GM23338 (cell line): ENCODE results near the gene PALMD. TPM values are rescaled to one million over a fixed set of nuclear protein-coding genes. Genes with fewer than 3 reads are reported as not detected.

Experiments
- ATAC-seq: fragments of 200-7000 bp; cut with Tn5 transposase; 3 replicates; pipeline ENCODE4 v1.9.1; 2020
- DNase-seq: peaks from one replicate; pipeline ENCODE4 v3.0.0-alpha.2; 2015; ENCODE audit warnings: low spot score
- H2AFZ ChIP-seq: fragments of 200-600 bp; sonication (generic); 2 replicates; pipeline ENCODE4 v1.8.0; 2016; ENCODE audit warnings: antibody characterized with exemption, mild to moderate bottlenecking, moderate library complexity
- H3F3A ChIP-seq: fragments of 200-600 bp; sonication (generic); replicated peaks from 2 replicates; pipeline ENCODE4 v1.8.0; 2017; ENCODE audit warnings: antibody characterized with exemption, mixed run types, low read depth
- H3K27ac ChIP-seq: fragments of 200-600 bp; sonication (generic); 2 replicates; pipeline ENCODE4 v1.6.1; 2016; ENCODE audit warnings: low read depth
- H3K27me3 ChIP-seq: fragments of 200-600 bp; sonication (generic); 2 replicates; pipeline ENCODE4 v1.8.0; 2016; ENCODE audit warnings: mild to moderate bottlenecking, mixed run types, moderate library complexity; ENCODE audit not compliant: insufficient read depth
- H3K36me3 ChIP-seq: fragments of 200-600 bp; sonication (generic); 2 replicates; pipeline ENCODE4 v1.8.0; 2016; ENCODE audit warnings: mild to moderate bottlenecking; ENCODE audit not compliant: insufficient read depth
- H3K4me1 ChIP-seq: fragments of 200-600 bp; sonication (generic); 2 replicates; pipeline ENCODE4 v1.8.0; 2016; ENCODE audit warnings: mild to moderate bottlenecking, moderate library complexity; ENCODE audit not compliant: insufficient read depth
- H3K4me2 ChIP-seq: fragments of 200-600 bp; sonication (generic); 2 replicates; pipeline ENCODE4 v1.7.1; 2017; ENCODE audit warnings: mixed run types
- H3K4me3 ChIP-seq: fragments of 200-600 bp; sonication (generic); 2 replicates; pipeline ENCODE4 v1.6.1; 2016; ENCODE audit warnings: mixed run types
- H3K79me2 ChIP-seq: fragments of 200-600 bp; sonication (generic); replicated peaks from 2 replicates; pipeline ENCODE4 v1.8.0; 2017; ENCODE audit warnings: mild to moderate bottlenecking; ENCODE audit not compliant: insufficient read depth
- H3K9me2 ChIP-seq: fragments of 200-600 bp; sonication (generic); 2 replicates; pipeline ENCODE4 v1.8.0; 2017; ENCODE audit not compliant: insufficient read depth
- H4K20me1 ChIP-seq: fragments of 200-600 bp; sonication (generic); replicated peaks from 2 replicates; pipeline ENCODE4 v1.8.0; 2017; ENCODE audit warnings: mild to moderate bottlenecking; ENCODE audit not compliant: insufficient read depth
- H3K27ac Mint-ChIP-seq: 2 replicates; pipeline ENCODE4 v1.8.0; 2020; ENCODE audit warnings: inconsistent platforms, mild to moderate bottlenecking, moderate library complexity, mixed read lengths
- H3K27me3 Mint-ChIP-seq: 3 replicates; pipeline ENCODE4 v1.8.0; 2022; ENCODE audit warnings: low read depth, mild to moderate bottlenecking, moderate library complexity, mixed read lengths, inconsistent platforms; ENCODE audit not compliant: insufficient read depth, poor library complexity
- H3K36me3 Mint-ChIP-seq: 3 replicates; pipeline ENCODE4 v1.8.0; 2021; ENCODE audit warnings: low read depth, mild to moderate bottlenecking, inconsistent platforms, moderate library complexity, mixed read lengths
- H3K4me1 Mint-ChIP-seq: 3 replicates; pipeline ENCODE4 v1.8.0; 2020; ENCODE audit warnings: mild to moderate bottlenecking, inconsistent platforms, mixed read lengths
- H3K4me3 Mint-ChIP-seq: 3 replicates; pipeline ENCODE4 v1.8.0; 2021; ENCODE audit warnings: moderate library complexity, mild to moderate bottlenecking, inconsistent platforms, mixed read lengths
- H3K9me3 Mint-ChIP-seq: 3 replicates; pipeline ENCODE4 v1.8.0; 2020; ENCODE audit warnings: moderate library complexity, mild to moderate bottlenecking, inconsistent platforms, mixed read lengths
- CREB1 ChIP-seq: fragments of 250-450 bp; sonication (Bioruptor Pico); IDR thresholded peaks from 2 replicates; pipeline ENCODE4 v1.5.0; 2020; ENCODE audit warnings: low read depth, mild to moderate bottlenecking, moderate library complexity
- ETS1 ChIP-seq: IDR thresholded peaks from 2 replicates; pipeline ENCODE4 v1.6.1; 2016; ENCODE audit warnings: antibody characterized with exemption
- EZH2 ChIP-seq: fragments of 200-600 bp; sonication (generic); IDR thresholded peaks from one replicate; pipeline ENCODE4 v1.8.0; 2017; ENCODE audit warnings: antibody characterized with exemption, mild to moderate bottlenecking, low read depth; ENCODE audit not compliant: unreplicated experiment
- EZH2phosphoT487 ChIP-seq: fragments of 200-600 bp; sonication (generic); IDR thresholded peaks from one replicate; pipeline ENCODE4 v1.8.1; 2018; ENCODE audit warnings: antibody characterized with exemption; ENCODE audit not compliant: unreplicated experiment
- NANOG ChIP-seq: IDR thresholded peaks from 2 replicates; pipeline ENCODE4 v1.6.1; 2016; ENCODE audit warnings: antibody characterized with exemption, borderline replicate concordance
- POLR2AphosphoS5 ChIP-seq: IDR thresholded peaks from 2 replicates; pipeline ENCODE4 v1.6.1; 2016; ENCODE audit warnings: antibody characterized with exemption, low read depth
- REST ChIP-seq: IDR thresholded peaks from one replicate; pipeline ENCODE4 v1.6.1; 2018; ENCODE audit warnings: antibody characterized with exemption; ENCODE audit not compliant: unreplicated experiment
- STAT1 ChIP-seq: IDR thresholded peaks from one replicate; pipeline ENCODE4 v1.6.1; 2016; ENCODE audit warnings: antibody characterized with exemption; ENCODE audit not compliant: unreplicated experiment
- ZNF114 ChIP-seq: fragments of 250-450 bp; sonication (Bioruptor Pico); IDR thresholded peaks from 2 replicates; pipeline ENCODE4 v1.5.0; 2020; ENCODE audit warnings: mild to moderate bottlenecking, moderate library complexity
- ZNF331 ChIP-seq: fragments of 250-450 bp; sonication (Bioruptor Pico); IDR thresholded peaks from 2 replicates; pipeline ENCODE4 v1.5.0; 2020; ENCODE audit warnings: low read depth, mild to moderate bottlenecking, moderate library complexity
- ZNF462 ChIP-seq: fragments of 250-450 bp; sonication (Bioruptor Pico); IDR thresholded peaks from 2 replicates; pipeline ENCODE4 v1.5.0; 2020; ENCODE audit warnings: mild to moderate bottlenecking, moderate library complexity
- polyA plus RNA-seq: library from polyadenylated mRNA; unstranded; fragments of >200 nt; fragmentation: Nextera tagmentation; extraction: Ambion mirVana; gene quantifications from 2 replicates; pipeline ENCODE4 v1.2.1, GENCODE V29; 2016
- total RNA-seq: library from RNA; depleted of rRNA; stranded (reverse); fragments of >200 nt; shearing (Covaris generic); gene quantifications from 2 replicates; pipeline ENCODE4 v1.2.3, GENCODE V29; 2014
- TF ChIP-seq, protein P1 (sequence below), 2 experiments: fragments of 200-600 bp in 1 of 2; sonication (generic) in 1 of 2; conservative IDR thresholded peaks; 2 replicates each; pipeline versions ENCODE4 v1.5.1 to v1.6.1; 2016 to 2017; ENCODE audit warnings: antibody characterized with exemption in 2 of 2, low read depth in 2 of 2, mild to moderate bottlenecking in 2 of 2, moderate library complexity in 1 of 2

PALMD gene
- total and polyA plus RNA-seq, 2 experiments from 2014 or later: not detected

DNA sequence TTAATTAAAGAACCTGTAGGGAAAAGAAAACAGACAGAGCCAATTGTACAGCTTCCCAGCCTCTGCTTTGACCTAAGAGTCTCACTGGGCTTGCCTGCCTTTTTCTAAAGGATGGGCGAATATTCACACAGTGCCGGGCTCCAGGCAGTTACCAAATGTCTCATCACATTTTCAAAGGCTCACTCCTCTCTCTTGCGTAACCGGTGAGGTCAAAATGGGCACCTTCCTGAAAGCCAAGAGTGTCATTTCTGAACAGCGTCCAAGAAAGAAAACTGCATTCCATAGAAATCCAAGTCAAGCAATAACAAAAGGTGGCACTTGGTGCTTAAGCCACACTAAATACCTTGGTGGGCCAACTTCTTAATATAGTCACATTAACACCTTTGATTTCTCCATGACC, 710 bp upstream of the PALMD start:
- Histone ChIP-seq H2AFZ (no peak overlapping the region), H3K79me2 (no peaks in the 10 kb centered on the region), H3K4me1 (peaks cover 28% of the 10 kb centered on the region), H3K36me3 (no peaks in the 10 kb centered on the region), H3K4me3 (no peak overlapping the region), H3K4me2 (no peak overlapping the region), H3K9me2 (no peaks in the 10 kb centered on the region), H3K27me3 (no peaks in the 10 kb centered on the region), H3F3A (no peaks in the 10 kb centered on the region), H4K20me1 (no peaks in the 10 kb centered on the region), H3K27ac (no peak overlapping the region)
- ATAC-seq (peak; percentile 19; the same call in 1 of the 3 replicates), DNase-seq (no peak)
- peak overlapping the region; percentile 46; the same call in 1 of the 2 replicates for H3K27ac Mint-ChIP-seq
- no peaks in the 10 kb centered on the region for H3K9me3 Mint-ChIP-seq
- peaks cover 2% of the 10 kb centered on the region for H3K27me3 Mint-ChIP-seq
- no peak overlapping the region for H3K4me3 Mint-ChIP-seq
- peaks cover 35% of the 10 kb centered on the region for H3K4me1 Mint-ChIP-seq
- H3K36me3 Mint-ChIP-seq: no peaks in the 10 kb centered on the region
- TF ChIP-seq NANOG: no peak
- TF ChIP-seq REST: no peak
- TF ChIP-seq ZNF331 (CRISPR knock-in tag): no peak
- no peak for TF ChIP-seq CREB1 (CRISPR knock-in tag)
- no peak for TF ChIP-seq ZNF462
- TF ChIP-seq ETS1: no peak
- TF ChIP-seq EZH2: no peak
- TF ChIP-seq, protein P1, sequence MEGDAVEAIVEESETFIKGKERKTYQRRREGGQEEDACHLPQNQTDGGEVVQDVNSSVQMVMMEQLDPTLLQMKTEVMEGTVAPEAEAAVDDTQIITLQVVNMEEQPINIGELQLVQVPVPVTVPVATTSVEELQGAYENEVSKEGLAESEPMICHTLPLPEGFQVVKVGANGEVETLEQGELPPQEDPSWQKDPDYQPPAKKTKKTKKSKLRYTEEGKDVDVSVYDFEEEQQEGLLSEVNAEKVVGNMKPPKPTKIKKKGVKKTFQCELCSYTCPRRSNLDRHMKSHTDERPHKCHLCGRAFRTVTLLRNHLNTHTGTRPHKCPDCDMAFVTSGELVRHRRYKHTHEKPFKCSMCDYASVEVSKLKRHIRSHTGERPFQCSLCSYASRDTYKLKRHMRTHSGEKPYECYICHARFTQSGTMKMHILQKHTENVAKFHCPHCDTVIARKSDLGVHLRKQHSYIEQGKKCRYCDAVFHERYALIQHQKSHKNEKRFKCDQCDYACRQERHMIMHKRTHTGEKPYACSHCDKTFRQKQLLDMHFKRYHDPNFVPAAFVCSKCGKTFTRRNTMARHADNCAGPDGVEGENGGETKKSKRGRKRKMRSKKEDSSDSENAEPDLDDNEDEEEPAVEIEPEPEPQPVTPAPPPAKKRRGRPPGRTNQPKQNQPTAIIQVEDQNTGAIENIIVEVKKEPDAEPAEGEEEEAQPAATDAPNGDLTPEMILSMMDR (conservative IDR thresholded peaks at IDR 0.05; ENCODE audit: low read depth in 2 of 2): no peak
- TF ChIP-seq POLR2AphosphoS5: no peak
- TF ChIP-seq EZH2phosphoT487: no peak
- TF ChIP-seq STAT1: no peak
- no peak for TF ChIP-seq ZNF114 (CRISPR knock-in tag)
